ENCODE measurements around the gene PAK5.

- TF ChIP-seq, protein P1, sequence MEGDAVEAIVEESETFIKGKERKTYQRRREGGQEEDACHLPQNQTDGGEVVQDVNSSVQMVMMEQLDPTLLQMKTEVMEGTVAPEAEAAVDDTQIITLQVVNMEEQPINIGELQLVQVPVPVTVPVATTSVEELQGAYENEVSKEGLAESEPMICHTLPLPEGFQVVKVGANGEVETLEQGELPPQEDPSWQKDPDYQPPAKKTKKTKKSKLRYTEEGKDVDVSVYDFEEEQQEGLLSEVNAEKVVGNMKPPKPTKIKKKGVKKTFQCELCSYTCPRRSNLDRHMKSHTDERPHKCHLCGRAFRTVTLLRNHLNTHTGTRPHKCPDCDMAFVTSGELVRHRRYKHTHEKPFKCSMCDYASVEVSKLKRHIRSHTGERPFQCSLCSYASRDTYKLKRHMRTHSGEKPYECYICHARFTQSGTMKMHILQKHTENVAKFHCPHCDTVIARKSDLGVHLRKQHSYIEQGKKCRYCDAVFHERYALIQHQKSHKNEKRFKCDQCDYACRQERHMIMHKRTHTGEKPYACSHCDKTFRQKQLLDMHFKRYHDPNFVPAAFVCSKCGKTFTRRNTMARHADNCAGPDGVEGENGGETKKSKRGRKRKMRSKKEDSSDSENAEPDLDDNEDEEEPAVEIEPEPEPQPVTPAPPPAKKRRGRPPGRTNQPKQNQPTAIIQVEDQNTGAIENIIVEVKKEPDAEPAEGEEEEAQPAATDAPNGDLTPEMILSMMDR (IDR thresholded peaks at IDR 0.05), result no peak
- TF ChIP-seq EZH2phosphoT487 (IDR thresholded peaks at IDR 0.05), result no peak
These were observed 228.2 kb downstream of the PAK5 start for GRCh38 chr20:9610665-9611064.
